Natural killer cell (primary cell): ENCODE data around the gene METTL17. TPM values are rescaled to one million over a fixed set of nuclear protein-coding genes. Genes with fewer than 3 reads are reported as not detected.

Experiments used
- ATAC-seq, 3 donors: fragments of 150-1000 bp in 2 of 3; fragments of 200-7000 bp in 1 of 3; cut with Tn5 transposase; 1 replicate in 1 of 3; 2 replicates in 2 of 3; pipeline ENCODE4 v1.10.0; 2021; ENCODE audit warnings: mild to moderate bottlenecking in 2 of 3, moderate library complexity in 2 of 3
- DNase-seq, 2 donors: peaks; one replicate each; pipeline versions ENCODE4 v3.0.0 to v3.0.0-alpha.2; 2013 to 2021; ENCODE audit warnings: mixed read lengths in 1 of 2
- H3K27ac ChIP-seq: one replicate; pipeline ENCODE4 v1.5.1; 2013; ENCODE audit warnings: mild to moderate bottlenecking, low read length
- H3K27me3 ChIP-seq: one replicate; pipeline ENCODE4 v1.6.1; 2013; ENCODE audit warnings: low read length; ENCODE audit not compliant: control insufficient read depth, insufficient read depth
- H3K36me3 ChIP-seq: one replicate; pipeline ENCODE4 v1.6.1; 2013; ENCODE audit warnings: low read length; ENCODE audit not compliant: control insufficient read depth, insufficient read depth
- H3K4me1 ChIP-seq: one replicate; pipeline ENCODE4 v1.6.1; 2013; ENCODE audit warnings: low read length; ENCODE audit not compliant: control insufficient read depth, insufficient read depth
- H3K4me3 ChIP-seq: one replicate; pipeline ENCODE4 v1.5.1; 2013; ENCODE audit warnings: low read length
- H3K9me3 ChIP-seq: one replicate; pipeline ENCODE4 v1.6.1; 2013; ENCODE audit warnings: low read length; ENCODE audit not compliant: control insufficient read depth, insufficient read depth
- H3K27ac Mint-ChIP-seq, 2 donors: one replicate each; pipeline ENCODE4 v1.8.0; 2022; ENCODE audit warnings: mild to moderate bottlenecking in 2 of 2, mixed read lengths in 2 of 2, moderate library complexity in 1 of 2
- H3K27me3 Mint-ChIP-seq, 2 donors: one replicate each; pipeline ENCODE4 v1.8.0; 2022; ENCODE audit warnings: low read depth in 2 of 2, mixed read lengths in 2 of 2
- H3K36me3 Mint-ChIP-seq: one replicate; pipeline ENCODE4 v1.8.0; 2022; ENCODE audit warnings: mixed read lengths
- H3K4me1 Mint-ChIP-seq, 2 donors: one replicate each; pipeline ENCODE4 v1.8.0; 2022; ENCODE audit warnings: mixed read lengths in 2 of 2
- H3K4me3 Mint-ChIP-seq: one replicate; pipeline ENCODE4 v1.8.0; 2022; ENCODE audit warnings: mild to moderate bottlenecking, moderate library complexity, mixed read lengths
- H3K9me3 Mint-ChIP-seq, 2 donors: one replicate each; pipeline ENCODE4 v1.8.0; 2022; ENCODE audit warnings: mixed read lengths in 2 of 2
- CTCF ChIP-seq: fragments of 200-600 bp; IDR thresholded peaks from one replicate; pipeline ENCODE4 v1.8.0; 2022; ENCODE audit warnings: antibody characterized with exemption
- WGBS: methylation state at CpG from one replicate; pipeline ENCODE4 v1.1.7; 2013; ENCODE audit warnings: missing lambda C conversion rate; ENCODE audit not compliant: insufficient coverage; 5-methylcytosine and 5-hydroxymethylcytosine counted together
- intact Hi-C: fragments of 100-400 bp; cut with micrococcal nuclease; formaldehyde crosslinking; loops from one replicate; pipeline ENCODE4 v1.14.2; 2022
- total RNA-seq, 4 donors: library from RNA; stranded (reverse); fragments of 120-200 nt in 1 of 4; gene quantifications; one replicate each; pipeline versions ENCODE4 v1.2.3 to v1.2.4, GENCODE V29; 2013 to 2022

Gene METTL17
- total RNA-seq, 3 donors from 2014 or later (not counting 1 experiment from before 2014, with no cell fraction given), result 62.8 to 79.2 (median 74.1) TPM

GRCh38 chr14:21022686-21023085 lies 32.9 kb downstream of the METTL17 start:
- peak overlapping the region in 1 of 2 donors; percentile 10 for H3K27ac Mint-ChIP-seq
- no peak for TF ChIP-seq CTCF

GRCh38 chr14:21023174-21023573 lies 33.4 kb downstream of the METTL17 start:
- no peak overlapping the region for H3K27ac ChIP-seq
- no peak for DNase-seq
- Mint-ChIP-seq H3K4me1 (peaks cover 7 to 13% of the 10 kb centered on the region in 2 donors), H3K27me3 (peaks cover 0 to 15% of the 10 kb centered on the region in 2 donors), H3K9me3 (no peaks in the 10 kb centered on the region), H3K36me3 (no peaks in the 10 kb centered on the region), H3K27ac (peak overlapping the region in 1 of 2 donors; percentile 10), H3K4me3 (peak overlapping the region; percentile 18)
- peaks cover 2% of the 10 kb centered on the region for H3K27me3 ChIP-seq
- TF ChIP-seq CTCF, result no peak
- 69% methylated on average over 7 of the region's 7 CpGs for WGBS
- H3K4me1 ChIP-seq, result peaks cover 23% of the 10 kb centered on the region
- H3K9me3 ChIP-seq, result no peaks in the 10 kb centered on the region
- H3K36me3 ChIP-seq, result no peaks in the 10 kb centered on the region
- ATAC-seq, result no peak
- H3K4me3 ChIP-seq, result no peak overlapping the region
- intact Hi-C loops, result no loop called here

More at GRCh38 chr14:21022686-21023085, 32.9 kb downstream of the METTL17 start:
- no peaks in the 10 kb centered on the region for H3K9me3 Mint-ChIP-seq
- peaks cover 0 to 15% of the 10 kb centered on the region in 2 donors for H3K27me3 Mint-ChIP-seq
- Histone ChIP-seq H3K36me3 (no peaks in the 10 kb centered on the region), H3K4me3 (no peak overlapping the region), H3K4me1 (peaks cover 23% of the 10 kb centered on the region), H3K27ac (no peak overlapping the region), H3K27me3 (peaks cover 2% of the 10 kb centered on the region), H3K9me3 (no peaks in the 10 kb centered on the region)
- DNase-seq, result no peak
- intact Hi-C loops, result no loop called here
- no peaks in the 10 kb centered on the region for H3K36me3 Mint-ChIP-seq
- ATAC-seq, result no peak
- 97% methylated on average over 5 of the region's 5 CpGs for WGBS
- peaks cover 7 to 13% of the 10 kb centered on the region in 2 donors for H3K4me1 Mint-ChIP-seq
- peak overlapping the region; percentile 18 for H3K4me3 Mint-ChIP-seq

GRCh38 chr14:21023817-21024584 lies 34.2 kb downstream of the METTL17 start:
- peak overlapping the region; percentile 81 for H3K4me3 ChIP-seq
- intact Hi-C loops, result no loop called here
- H3K36me3 ChIP-seq, result no peaks in the 10 kb centered on the region
- no peaks in the 10 kb centered on the region for H3K9me3 Mint-ChIP-seq
- H3K27me3 ChIP-seq, result peaks cover 2% of the 10 kb centered on the region
- 27% methylated on average over 17 of the region's 17 CpGs for WGBS
- peaks cover 23% of the 10 kb centered on the region for H3K4me1 ChIP-seq
- no peak overlapping the region for H3K27ac ChIP-seq
- DNase-seq (peak in 1 of 2 donors; percentile 47), ATAC-seq (peak in 1 of 3 donors; percentile 7)
- H3K27ac Mint-ChIP-seq, result peak overlapping the region in 1 of 2 donors; percentile 67
- H3K27me3 Mint-ChIP-seq, result peaks cover 0 to 15% of the 10 kb centered on the region in 2 donors
- peak overlapping the region; percentile 80 for H3K4me3 Mint-ChIP-seq
- peaks cover 7 to 13% of the 10 kb centered on the region in 2 donors for H3K4me1 Mint-ChIP-seq
- no peaks in the 10 kb centered on the region for H3K36me3 Mint-ChIP-seq
- no peak for TF ChIP-seq CTCF
- H3K9me3 ChIP-seq, result no peaks in the 10 kb centered on the region
